ENCODE results near the gene DOCK3.
"Not testable (repeated sequence)": the region's sequence is repeated elsewhere in the genome, so short reads cannot be mapped to it uniquely, and the experiment has no call there.

The DOCK3 gene

DNA sequence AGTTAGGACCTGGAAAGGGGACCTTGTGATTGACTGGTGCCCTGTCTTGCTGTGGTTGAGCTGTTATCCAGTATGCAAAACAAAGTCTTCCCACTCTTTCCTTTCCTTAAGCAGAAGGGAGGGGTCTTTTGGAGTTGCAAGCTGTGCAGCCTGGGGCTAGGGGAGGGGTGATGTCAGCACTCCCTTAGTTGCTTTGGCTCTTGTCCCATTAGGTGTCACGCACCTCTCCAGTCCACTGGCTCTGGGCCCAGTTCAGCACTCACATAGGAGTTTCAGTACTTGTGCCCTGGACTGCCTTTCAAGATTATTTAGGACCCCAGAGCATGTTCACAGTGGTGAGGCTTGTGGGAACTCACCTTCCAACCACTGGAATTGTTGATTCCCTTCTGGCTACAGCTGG lies 238.5 kb downstream of the DOCK3 start:
- no peak for DNase-seq

- DNase-seq, result not testable (repeated sequence)
These were observed 247.3 kb downstream of the DOCK3 start for GRCh38 chr3:50922071-50922470.

GRCh38 chr3:50923955-50924354 lies 249.2 kb downstream of the DOCK3 start:
- no peak for DNase-seq

GRCh38 chr3:50924638-50925037 lies 249.9 kb downstream of the DOCK3 start:
- DNase-seq, result no peak

GRCh38 chr3:50926868-50927267 lies 252.1 kb downstream of the DOCK3 start:
- no peak for DNase-seq

- DNase-seq, result no peak
These were observed 255.9 kb downstream of the DOCK3 start for GRCh38 chr3:50930371-50931208.

GRCh38 chr3:50932918-50933317 lies 258.2 kb downstream of the DOCK3 start:
- DNase-seq, result not testable (repeated sequence)

DNA sequence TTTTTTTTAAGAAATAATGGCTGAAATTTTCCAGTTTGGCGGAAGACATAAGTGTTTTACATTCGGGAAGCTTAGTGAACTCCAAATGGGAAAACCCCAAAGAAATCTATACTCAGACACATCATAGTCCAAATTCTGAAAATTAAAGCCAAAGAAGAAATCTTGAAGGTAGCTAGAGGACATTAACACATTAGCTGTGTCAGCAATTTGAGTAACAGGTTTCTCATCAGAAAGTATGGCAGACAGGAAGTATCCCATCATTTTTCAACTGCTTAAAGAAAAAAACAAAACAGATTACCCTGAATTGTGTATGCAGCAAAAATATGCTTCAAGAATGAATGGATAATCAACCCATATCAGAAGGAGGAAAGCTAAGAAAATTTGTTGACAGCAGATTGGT lies 261.7 kb downstream of the DOCK3 start:
- DNase-seq, result no peak

DNA sequence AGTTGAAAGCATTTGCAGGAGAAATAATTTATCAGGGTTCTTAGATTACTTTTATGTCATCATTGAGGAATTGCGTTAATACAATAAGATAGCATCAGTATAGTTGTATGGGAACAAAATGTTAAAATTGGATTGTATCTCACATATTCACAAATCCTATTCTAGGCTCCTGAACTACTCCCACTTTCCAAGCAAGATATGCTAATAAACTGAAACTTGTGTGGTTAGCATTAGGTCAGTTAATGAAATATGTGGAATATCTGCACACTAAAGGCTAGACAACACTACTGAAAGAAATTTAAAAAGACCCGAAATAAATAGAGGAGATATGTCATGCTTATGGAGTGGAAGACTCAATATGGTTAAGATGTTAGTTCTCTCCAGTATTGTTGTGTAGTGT lies 272.7 kb downstream of the DOCK3 start:
- DNase-seq, result no peak

DNA sequence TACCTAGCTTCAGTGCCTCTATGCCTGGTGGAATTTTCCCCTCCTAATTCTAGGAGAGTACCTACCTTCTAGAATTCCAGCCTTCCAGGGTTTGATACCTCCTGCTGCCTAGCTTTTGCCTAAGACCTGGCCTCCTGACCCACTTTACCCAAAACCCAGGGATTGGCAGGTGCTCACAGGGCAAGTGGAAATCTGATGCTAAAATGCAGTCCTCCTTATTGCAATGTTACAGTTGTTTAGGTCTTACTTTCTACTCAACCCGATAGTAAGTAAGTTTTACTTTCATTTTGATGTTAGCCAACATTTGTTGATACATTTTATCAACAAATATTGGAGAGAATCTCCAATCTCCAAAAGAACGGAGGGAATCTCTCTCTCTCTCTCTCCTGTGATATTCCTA lies 275.9 kb downstream of the DOCK3 start:
- DNase-seq, result no peak

DNA sequence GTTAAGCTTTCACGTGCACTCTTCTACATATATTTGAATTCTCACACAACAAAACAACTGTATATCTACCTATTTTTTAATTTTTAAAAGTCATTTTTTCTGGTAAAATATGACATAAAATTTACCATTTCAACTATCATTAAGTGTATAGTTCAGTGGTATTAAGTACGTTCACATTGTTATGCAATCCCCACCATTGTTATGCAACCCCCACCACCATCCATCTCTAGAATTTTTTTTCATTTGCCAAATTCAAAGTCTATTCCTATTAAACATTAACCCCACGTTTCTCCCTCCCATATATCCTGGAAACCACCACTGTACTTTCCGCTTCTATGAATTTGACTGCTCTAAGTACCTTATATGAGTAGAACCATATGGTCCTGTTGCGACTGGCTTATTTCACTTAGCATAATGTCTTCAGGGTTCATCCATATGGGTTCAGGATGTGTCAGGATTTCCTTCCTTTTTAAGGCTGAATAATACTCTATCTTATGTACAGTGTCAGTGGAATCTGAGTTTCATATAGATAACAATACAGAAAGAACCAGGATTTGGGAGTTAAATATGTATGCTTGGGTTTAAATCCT lies 279.2 kb downstream of the DOCK3 start:
- DNase-seq, result no peak

DNA sequence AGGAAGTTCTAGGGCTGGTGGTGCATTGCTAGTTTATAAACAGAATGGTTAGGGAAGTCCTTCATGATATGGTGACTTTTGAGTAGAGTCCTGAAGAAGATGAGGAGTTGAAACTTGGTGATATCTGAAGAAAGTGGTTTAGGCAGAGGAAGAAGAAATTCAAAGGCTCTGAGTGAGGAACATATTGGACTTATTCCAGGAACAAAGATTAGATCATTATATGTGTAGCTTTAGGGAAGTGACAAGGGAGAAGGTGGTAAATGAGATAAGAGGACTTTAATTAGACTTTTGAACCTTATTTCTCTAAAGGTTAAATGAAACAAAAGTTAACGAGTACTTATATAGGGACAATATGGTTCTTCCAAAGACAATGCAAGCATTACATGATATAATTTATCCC lies 286.7 kb downstream of the DOCK3 start:
- DNase-seq, result no peak

- peak; percentile 74 for DNase-seq
These were observed 296.8 kb downstream of the DOCK3 start for GRCh38 chr3:50971487-50971924.

- no peak for DNase-seq
These were observed 297.3 kb downstream of the DOCK3 start for GRCh38 chr3:50972029-50972428.

DNA sequence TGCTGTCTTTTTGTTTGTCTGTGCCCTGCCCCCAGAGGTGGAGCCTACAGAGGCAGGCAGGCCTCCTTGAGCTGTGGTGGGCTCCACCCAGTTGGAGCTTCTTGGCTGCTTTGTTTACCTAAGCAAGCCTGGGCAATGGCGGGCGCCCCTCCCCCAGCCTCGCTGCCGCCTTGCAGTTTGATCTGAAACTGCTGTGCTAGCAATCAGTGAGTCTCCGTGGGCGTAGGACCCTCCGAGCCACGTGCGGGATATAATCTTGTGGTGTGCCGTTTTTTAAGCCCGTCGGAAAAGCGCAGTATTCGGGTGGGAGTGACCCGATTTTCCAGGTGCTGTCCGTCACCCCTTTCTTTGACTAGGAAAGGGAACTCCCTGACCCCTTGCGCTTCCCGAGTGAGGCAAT lies 303.9 kb downstream of the DOCK3 start:
- not testable (repeated sequence) for DNase-seq

- no peak for DNase-seq
These were observed 304.4 kb downstream of the DOCK3 start for GRCh38 chr3:50978991-50979667.

GRCh38 chr3:50982540-50983325 lies 308.0 kb downstream of the DOCK3 start:
- DNase-seq, result no peak

- no peak for DNase-seq
These were observed 309.2 kb downstream of the DOCK3 start for GRCh38 chr3:50983887-50984286.

- no peak for DNase-seq
These were observed 311.2 kb downstream of the DOCK3 start for GRCh38 chr3:50985893-50986292.

DNA sequence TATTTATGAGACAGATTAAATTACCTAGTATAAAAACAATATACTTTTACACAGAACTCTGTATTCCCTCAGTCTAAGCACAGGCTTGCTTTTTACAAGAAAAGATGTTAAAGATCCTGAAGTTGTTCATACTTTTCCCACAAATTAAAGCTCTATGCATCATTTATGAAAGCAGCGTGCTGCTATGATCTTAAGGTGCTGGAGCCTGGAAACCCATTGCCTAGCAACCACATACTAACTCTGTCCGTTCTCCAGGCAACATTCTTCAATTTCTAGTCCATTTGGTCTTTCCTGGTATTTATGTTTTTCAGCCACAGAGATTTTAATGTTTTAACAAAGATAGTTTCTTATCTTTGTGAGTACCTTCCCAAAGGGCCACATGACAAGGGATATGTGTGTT lies 312.0 kb downstream of the DOCK3 start:
- no peak for DNase-seq

- no peak for DNase-seq
These were observed 319.8 kb downstream of the DOCK3 start for GRCh38 chr3:50994537-50994936.

GRCh38 chr3:50995085-50995824 lies 320.5 kb downstream of the DOCK3 start:
- DNase-seq, result no peak

Measured in activated CD4-positive, alpha-beta T cell treated with anti-CD3 and anti-CD28 coated beads, Interleukin-2, amount 50 U/mL, for 16 hours (primary cell).